ENCODE measurements around the gene ZFP1.
A peak's percentile ranks its signal among the peaks of the same experiment; 100 is the strongest.
"Not testable (repeated sequence)": the region's sequence is repeated elsewhere in the genome, so short reads cannot be mapped to it uniquely, and the experiment has no call there.

Gene ZFP1

GRCh38 chr16:75121949-75122568 is 26.3 kb upstream of the ZFP1 start:
- Mint-ChIP-seq H3K36me3 (ENCODE audit: low read depth) (peaks cover 6% of the 10 kb centered on the region), H3K27ac (no peak overlapping the region), H3K27me3 (peaks cover 6% of the 10 kb centered on the region), H3K4me3 (no peak overlapping the region), H3K9me3 (peaks cover 15% of the 10 kb centered on the region), H3K4me1 (ENCODE audit: low read depth) (no peaks in the 10 kb centered on the region)

GRCh38 chr16:75122609-75123008 is 25.7 kb upstream of the ZFP1 start:
- Mint-ChIP-seq H3K9me3 (peaks cover 20% of the 10 kb centered on the region), H3K27ac (no peak overlapping the region), H3K27me3 (peaks cover 6% of the 10 kb centered on the region), H3K36me3 (ENCODE audit: low read depth) (peaks cover 12% of the 10 kb centered on the region), H3K4me3 (no peak overlapping the region), H3K4me1 (ENCODE audit: low read depth) (no peaks in the 10 kb centered on the region)

- no peak overlapping the region for H3K4me3 Mint-ChIP-seq
- peaks cover 10% of the 10 kb centered on the region for H3K4me1 Mint-ChIP-seq (ENCODE audit: low read depth)
- peaks cover 7% of the 10 kb centered on the region for H3K36me3 Mint-ChIP-seq (ENCODE audit: low read depth)
- peaks cover 4% of the 10 kb centered on the region for H3K27me3 Mint-ChIP-seq
- H3K27ac Mint-ChIP-seq = no peak overlapping the region
- peaks cover 12% of the 10 kb centered on the region for H3K9me3 Mint-ChIP-seq
Measured at GRCh38 chr16:75127713-75128415, 20.5 kb upstream of the ZFP1 start.

GRCh38 chr16:75129421-75130149 is 18.7 kb upstream of the ZFP1 start:
- not testable (repeated sequence) for H3K27ac Mint-ChIP-seq; H3K4me3 Mint-ChIP-seq; H3K4me1 Mint-ChIP-seq (ENCODE audit: low read depth); H3K36me3 Mint-ChIP-seq (ENCODE audit: low read depth); H3K27me3 Mint-ChIP-seq
- H3K9me3 Mint-ChIP-seq = peaks cover 12% of the 10 kb centered on the region

- no peak overlapping the region for H3K27ac Mint-ChIP-seq
- peaks cover 7% of the 10 kb centered on the region for H3K36me3 Mint-ChIP-seq (ENCODE audit: low read depth)
- peaks cover 12% of the 10 kb centered on the region for H3K9me3 Mint-ChIP-seq
- peaks cover 10% of the 10 kb centered on the region for H3K4me1 Mint-ChIP-seq (ENCODE audit: low read depth)
- H3K4me3 Mint-ChIP-seq = no peak overlapping the region
- peaks cover 4% of the 10 kb centered on the region for H3K27me3 Mint-ChIP-seq
Measured at GRCh38 chr16:75130150-75130771, 18.1 kb upstream of the ZFP1 start.

- H3K27me3 Mint-ChIP-seq = peaks cover 4% of the 10 kb centered on the region
- H3K27ac Mint-ChIP-seq = no peak overlapping the region
- H3K4me3 Mint-ChIP-seq = no peak overlapping the region
- H3K4me1 Mint-ChIP-seq (ENCODE audit: low read depth) = peaks cover 10% of the 10 kb centered on the region
- peaks cover 7% of the 10 kb centered on the region for H3K36me3 Mint-ChIP-seq (ENCODE audit: low read depth)
- peaks cover 12% of the 10 kb centered on the region for H3K9me3 Mint-ChIP-seq
Measured at GRCh38 chr16:75131081-75131480, 17.2 kb upstream of the ZFP1 start.

- Mint-ChIP-seq H3K9me3 (no peaks in the 10 kb centered on the region), H3K27ac (no peak overlapping the region), H3K36me3 (ENCODE audit: low read depth) (no peaks in the 10 kb centered on the region), H3K4me1 (ENCODE audit: low read depth) (peaks cover 7% of the 10 kb centered on the region), H3K27me3 (peaks cover 8% of the 10 kb centered on the region), H3K4me3 (no peak overlapping the region)
Measured at GRCh38 chr16:75138233-75138632, 10.1 kb upstream of the ZFP1 start.

GRCh38 chr16:75138636-75139035 is 9.7 kb upstream of the ZFP1 start:
- Mint-ChIP-seq H3K9me3 (no peaks in the 10 kb centered on the region), H3K4me1 (ENCODE audit: low read depth) (peaks cover 8% of the 10 kb centered on the region), H3K27me3 (peaks cover 8% of the 10 kb centered on the region), H3K36me3 (ENCODE audit: low read depth) (no peaks in the 10 kb centered on the region), H3K27ac (no peak overlapping the region), H3K4me3 (no peak overlapping the region)

GRCh38 chr16:75139498-75139897 is 8.8 kb upstream of the ZFP1 start:
- Mint-ChIP-seq H3K27ac (no peak overlapping the region), H3K4me3 (no peak overlapping the region), H3K4me1 (ENCODE audit: low read depth) (peaks cover 13% of the 10 kb centered on the region), H3K9me3 (no peaks in the 10 kb centered on the region), H3K27me3 (peaks cover 8% of the 10 kb centered on the region), H3K36me3 (ENCODE audit: low read depth) (no peaks in the 10 kb centered on the region)

- no peak overlapping the region for H3K27ac Mint-ChIP-seq
- peaks cover 6% of the 10 kb centered on the region for H3K4me1 Mint-ChIP-seq (ENCODE audit: low read depth)
- peaks cover 5% of the 10 kb centered on the region for H3K27me3 Mint-ChIP-seq
- H3K9me3 Mint-ChIP-seq = no peaks in the 10 kb centered on the region
- no peak overlapping the region for H3K4me3 Mint-ChIP-seq
- peaks cover 1% of the 10 kb centered on the region for H3K36me3 Mint-ChIP-seq (ENCODE audit: low read depth)
Measured at GRCh38 chr16:75143941-75144340, 4.4 kb upstream of the ZFP1 start.

GRCh38 chr16:75147968-75148310 is 385 bp upstream of the ZFP1 start:
- no peaks in the 10 kb centered on the region for H3K27me3 Mint-ChIP-seq
- peaks cover 20% of the 10 kb centered on the region for H3K9me3 Mint-ChIP-seq
- H3K36me3 Mint-ChIP-seq (ENCODE audit: low read depth) = peaks cover 30% of the 10 kb centered on the region
- H3K4me3 Mint-ChIP-seq = peak overlapping the region; percentile 90
- no peak overlapping the region for H3K27ac Mint-ChIP-seq
- H3K4me1 Mint-ChIP-seq (ENCODE audit: low read depth) = peaks cover 41% of the 10 kb centered on the region

GRCh38 chr16:75151798-75152197 is 3.5 kb downstream of the ZFP1 start:
- Mint-ChIP-seq H3K27ac (peak overlapping the region; percentile 86), H3K9me3 (peaks cover 20% of the 10 kb centered on the region), H3K4me3 (peak overlapping the region; percentile 10), H3K27me3 (no peaks in the 10 kb centered on the region), H3K36me3 (ENCODE audit: low read depth) (peaks cover 57% of the 10 kb centered on the region), H3K4me1 (ENCODE audit: low read depth) (peaks cover 39% of the 10 kb centered on the region)

GRCh38 chr16:75152635-75153034 is 4.3 kb downstream of the ZFP1 start:
- Mint-ChIP-seq H3K9me3 (peaks cover 20% of the 10 kb centered on the region), H3K27me3 (no peaks in the 10 kb centered on the region), H3K4me3 (peak overlapping the region; percentile 10), H3K27ac (peak overlapping the region; percentile 86), H3K36me3 (ENCODE audit: low read depth) (peaks cover 65% of the 10 kb centered on the region), H3K4me1 (ENCODE audit: low read depth) (peaks cover 39% of the 10 kb centered on the region)

- Mint-ChIP-seq H3K4me3 (no peak overlapping the region), H3K36me3 (ENCODE audit: low read depth) (peaks cover 69% of the 10 kb centered on the region), H3K9me3 (peaks cover 9% of the 10 kb centered on the region), H3K27ac (no peak overlapping the region), H3K4me1 (ENCODE audit: low read depth) (no peaks in the 10 kb centered on the region), H3K27me3 (no peaks in the 10 kb centered on the region)
Measured at GRCh38 chr16:75160386-75160785, 12.1 kb downstream of the ZFP1 start.

GRCh38 chr16:75169899-75170405 is 21.6 kb downstream of the ZFP1 start:
- H3K9me3 Mint-ChIP-seq = peaks cover 51% of the 10 kb centered on the region
- H3K4me1 Mint-ChIP-seq (ENCODE audit: low read depth) = no peaks in the 10 kb centered on the region
- H3K27ac Mint-ChIP-seq = no peak overlapping the region
- H3K27me3 Mint-ChIP-seq = no peaks in the 10 kb centered on the region
- H3K36me3 Mint-ChIP-seq (ENCODE audit: low read depth) = peaks cover 90% of the 10 kb centered on the region
- no peak overlapping the region for H3K4me3 Mint-ChIP-seq
